ENCODE measurements around the gene MYO18B. TPM values are rescaled to one million over a fixed set of nuclear protein-coding genes. Genes with fewer than 3 reads are reported as not detected.

Gene MYO18B
- total RNA-seq, 2 experiments from 2014 or later = 1.2 TPM

- no peaks in the 10 kb centered on the region for H3K36me3 Mint-ChIP-seq (ENCODE audit: low read depth)
- POLR2A ChIA-PET = no interaction called here
- CTCF ChIA-PET = no interaction called here
- no peaks in the 10 kb centered on the region for H3K4me1 Mint-ChIP-seq (ENCODE audit: low read depth)
- H3K9me3 Mint-ChIP-seq (ENCODE audit: insufficient read depth) = no peaks in the 10 kb centered on the region
- H3K4me3 Mint-ChIP-seq = no peak overlapping the region
- no peak overlapping the region for H3K27ac Mint-ChIP-seq
- DNase-seq (no peak), ATAC-seq (no peak)
- peaks cover 7% of the 10 kb centered on the region for H3K27me3 Mint-ChIP-seq (ENCODE audit: low read depth)
These were observed 200.9 kb downstream of the MYO18B start for GRCh38 chr22:25942856-25943411.

- Mint-ChIP-seq H3K36me3 (ENCODE audit: low read depth) (no peaks in the 10 kb centered on the region), H3K4me3 (no peak overlapping the region), H3K4me1 (ENCODE audit: low read depth) (no peaks in the 10 kb centered on the region), H3K27me3 (ENCODE audit: low read depth) (no peaks in the 10 kb centered on the region), H3K27ac (no peak overlapping the region), H3K9me3 (ENCODE audit: insufficient read depth) (no peaks in the 10 kb centered on the region)
- ATAC-seq (no peak), DNase-seq (no peak)
- CTCF ChIA-PET = no interaction called here
- POLR2A ChIA-PET = interaction anchor here (0.7 kb wide), 1 partner anchor 11 kb away, joined by 3 read pairs; no protein-coding TSS in a partner anchor
These were observed 208.1 kb downstream of the MYO18B start for GRCh38 chr22:25950111-25950510.

GRCh38 chr22:25953276-25953675 lies 211.3 kb downstream of the MYO18B start:
- no peaks in the 10 kb centered on the region for H3K9me3 Mint-ChIP-seq (ENCODE audit: insufficient read depth)
- no peak overlapping the region for H3K27ac Mint-ChIP-seq
- DNase-seq (no peak), ATAC-seq (no peak)
- no peaks in the 10 kb centered on the region for H3K4me1 Mint-ChIP-seq (ENCODE audit: low read depth)
- H3K27me3 Mint-ChIP-seq (ENCODE audit: low read depth) = no peaks in the 10 kb centered on the region
- no peaks in the 10 kb centered on the region for H3K36me3 Mint-ChIP-seq (ENCODE audit: low read depth)
- H3K4me3 Mint-ChIP-seq = no peak overlapping the region
- POLR2A ChIA-PET = no interaction called here
- CTCF ChIA-PET = no interaction called here

- Mint-ChIP-seq H3K27me3 (ENCODE audit: low read depth) (no peaks in the 10 kb centered on the region), H3K4me1 (ENCODE audit: low read depth) (no peaks in the 10 kb centered on the region), H3K4me3 (no peak overlapping the region), H3K36me3 (ENCODE audit: low read depth) (no peaks in the 10 kb centered on the region), H3K9me3 (ENCODE audit: insufficient read depth) (no peaks in the 10 kb centered on the region), H3K27ac (no peak overlapping the region)
- ATAC-seq = no peak
- CTCF ChIA-PET = no interaction called here
- DNase-seq = no peak
- POLR2A ChIA-PET = no interaction called here
These were observed 211.9 kb downstream of the MYO18B start for GRCh38 chr22:25953919-25954318.

GRCh38 chr22:25955323-25955722 lies 213.3 kb downstream of the MYO18B start:
- Mint-ChIP-seq H3K27me3 (ENCODE audit: low read depth) (no peaks in the 10 kb centered on the region), H3K4me3 (no peak overlapping the region), H3K9me3 (ENCODE audit: insufficient read depth) (no peaks in the 10 kb centered on the region), H3K36me3 (ENCODE audit: low read depth) (no peaks in the 10 kb centered on the region), H3K4me1 (ENCODE audit: low read depth) (no peaks in the 10 kb centered on the region), H3K27ac (no peak overlapping the region)
- ChIA-PET CTCF (no interaction called here), POLR2A (no interaction called here)
- DNase-seq (no peak), ATAC-seq (no peak)

GRCh38 chr22:25956801-25957200 lies 214.8 kb downstream of the MYO18B start:
- CTCF ChIA-PET = no interaction called here
- Mint-ChIP-seq H3K9me3 (ENCODE audit: insufficient read depth) (no peaks in the 10 kb centered on the region), H3K36me3 (ENCODE audit: low read depth) (no peaks in the 10 kb centered on the region), H3K4me1 (ENCODE audit: low read depth) (no peaks in the 10 kb centered on the region), H3K27ac (no peak overlapping the region), H3K27me3 (ENCODE audit: low read depth) (no peaks in the 10 kb centered on the region), H3K4me3 (no peak overlapping the region)
- POLR2A ChIA-PET = no interaction called here
- ATAC-seq = no peak
- no peak for DNase-seq

GRCh38 chr22:25959818-25960774 lies 218.1 kb downstream of the MYO18B start:
- Mint-ChIP-seq H3K36me3 (ENCODE audit: low read depth) (no peaks in the 10 kb centered on the region), H3K9me3 (ENCODE audit: insufficient read depth) (no peaks in the 10 kb centered on the region), H3K27me3 (ENCODE audit: low read depth) (no peaks in the 10 kb centered on the region), H3K4me3 (no peak overlapping the region), H3K4me1 (ENCODE audit: low read depth) (no peaks in the 10 kb centered on the region), H3K27ac (no peak overlapping the region)
- POLR2A ChIA-PET = no interaction called here
- no peak for ATAC-seq
- DNase-seq = no peak
- CTCF ChIA-PET = no interaction called here

GRCh38 chr22:25961699-25962098 lies 219.7 kb downstream of the MYO18B start:
- ChIA-PET POLR2A (no interaction called here), CTCF (no interaction called here)
- H3K4me3 Mint-ChIP-seq = no peak overlapping the region
- no peak overlapping the region for H3K27ac Mint-ChIP-seq
- H3K36me3 Mint-ChIP-seq (ENCODE audit: low read depth) = no peaks in the 10 kb centered on the region
- no peaks in the 10 kb centered on the region for H3K9me3 Mint-ChIP-seq (ENCODE audit: insufficient read depth)
- DNase-seq (no peak), ATAC-seq (no peak)
- no peaks in the 10 kb centered on the region for H3K27me3 Mint-ChIP-seq (ENCODE audit: low read depth)
- peaks cover 9% of the 10 kb centered on the region for H3K4me1 Mint-ChIP-seq (ENCODE audit: low read depth)

- H3K4me1 Mint-ChIP-seq (ENCODE audit: low read depth) = peaks cover 16% of the 10 kb centered on the region
- POLR2A ChIA-PET = no interaction called here
- DNase-seq (no peak), ATAC-seq (no peak)
- H3K27me3 Mint-ChIP-seq (ENCODE audit: low read depth) = no peaks in the 10 kb centered on the region
- no peaks in the 10 kb centered on the region for H3K36me3 Mint-ChIP-seq (ENCODE audit: low read depth)
- H3K9me3 Mint-ChIP-seq (ENCODE audit: insufficient read depth) = no peaks in the 10 kb centered on the region
- H3K27ac Mint-ChIP-seq = no peak overlapping the region
- H3K4me3 Mint-ChIP-seq = no peak overlapping the region
- CTCF ChIA-PET = no interaction called here
These were observed 220.7 kb downstream of the MYO18B start for GRCh38 chr22:25962711-25963110.

GRCh38 chr22:25964961-25965730 lies 223.2 kb downstream of the MYO18B start:
- H3K9me3 Mint-ChIP-seq (ENCODE audit: insufficient read depth) = no peaks in the 10 kb centered on the region
- DNase-seq (no peak), ATAC-seq (no peak)
- H3K4me3 Mint-ChIP-seq = no peak overlapping the region
- H3K27me3 Mint-ChIP-seq (ENCODE audit: low read depth) = no peaks in the 10 kb centered on the region
- H3K27ac Mint-ChIP-seq = no peak overlapping the region
- ChIA-PET CTCF (no interaction called here), POLR2A (no interaction called here)
- H3K4me1 Mint-ChIP-seq (ENCODE audit: low read depth) = peaks cover 23% of the 10 kb centered on the region
- no peaks in the 10 kb centered on the region for H3K36me3 Mint-ChIP-seq (ENCODE audit: low read depth)

GRCh38 chr22:25966448-25966913 lies 224.5 kb downstream of the MYO18B start:
- H3K27me3 Mint-ChIP-seq (ENCODE audit: low read depth) = peaks cover 3% of the 10 kb centered on the region
- ATAC-seq (no peak), DNase-seq (peak; percentile 28)
- peak overlapping the region; percentile 65 for H3K27ac Mint-ChIP-seq
- no peaks in the 10 kb centered on the region for H3K9me3 Mint-ChIP-seq (ENCODE audit: insufficient read depth)
- POLR2A ChIA-PET = no interaction called here
- CTCF ChIA-PET = no interaction called here
- H3K36me3 Mint-ChIP-seq (ENCODE audit: low read depth) = no peaks in the 10 kb centered on the region
- no peak overlapping the region for H3K4me3 Mint-ChIP-seq
- H3K4me1 Mint-ChIP-seq (ENCODE audit: low read depth) = peaks cover 23% of the 10 kb centered on the region

GRCh38 chr22:25969286-25969685 lies 227.3 kb downstream of the MYO18B start:
- POLR2A ChIA-PET = interaction anchor here (0.6 kb wide), 1 partner anchor 62 kb away, joined by 3 read pairs; no protein-coding TSS in a partner anchor
- ATAC-seq = no peak
- no peaks in the 10 kb centered on the region for H3K9me3 Mint-ChIP-seq (ENCODE audit: insufficient read depth)
- no peak overlapping the region for H3K27ac Mint-ChIP-seq
- peaks cover 4% of the 10 kb centered on the region for H3K27me3 Mint-ChIP-seq (ENCODE audit: low read depth)
- no peaks in the 10 kb centered on the region for H3K36me3 Mint-ChIP-seq (ENCODE audit: low read depth)
- CTCF ChIA-PET = no interaction called here
- no peak for DNase-seq
- H3K4me3 Mint-ChIP-seq = no peak overlapping the region
- peaks cover 23% of the 10 kb centered on the region for H3K4me1 Mint-ChIP-seq (ENCODE audit: low read depth)
